H9 (cell line): ENCODE measurements around the gene NPAS3. TPM values are rescaled to one million over a fixed set of nuclear protein-coding genes. Genes with fewer than 3 reads are reported as not detected.

ENCODE experiments used
- DNase-seq: peaks from one replicate; pipeline ENCODE4 v3.0.0-alpha.2; 2017
- H2AFZ ChIP-seq: one replicate; pipeline ENCODE4 v1.6.1; 2013; ENCODE audit warnings: mild to moderate bottlenecking, low read length, control low read depth, moderate library complexity
- H2AK5ac ChIP-seq: 2 replicates; pipeline ENCODE4 v1.6.1; 2013; ENCODE audit warnings: low read length, control low read depth, mixed read lengths; ENCODE audit not compliant: insufficient read length
- H2BK120ac ChIP-seq: one replicate; pipeline ENCODE4 v1.6.1; 2013; ENCODE audit warnings: low read depth, mild to moderate bottlenecking, low read length, control low read depth, inconsistent platforms; ENCODE audit not compliant: poor library complexity, severe bottlenecking
- H2BK12ac ChIP-seq: 2 replicates; pipeline ENCODE4 v1.6.1; 2013; ENCODE audit warnings: low read length, control low read depth, mixed read lengths, low read depth; ENCODE audit not compliant: insufficient read length
- H2BK15ac ChIP-seq: 2 replicates; pipeline ENCODE4 v1.6.1; 2013; ENCODE audit warnings: low read depth, low read length, control low read depth
- H2BK20ac ChIP-seq: one replicate; pipeline ENCODE4 v1.6.1; 2013; ENCODE audit warnings: low read depth, mild to moderate bottlenecking, low read length, control low read depth, inconsistent platforms; ENCODE audit not compliant: poor library complexity, severe bottlenecking
- H2BK5ac ChIP-seq: 2 replicates; pipeline ENCODE4 v1.6.1; 2013; ENCODE audit warnings: low read length, control low read depth, mixed read lengths; ENCODE audit not compliant: insufficient read length
- H3K14ac ChIP-seq: 2 replicates; pipeline ENCODE4 v1.6.1; 2013; ENCODE audit warnings: low read length, control low read depth; ENCODE audit not compliant: insufficient read depth
- H3K18ac ChIP-seq: 2 replicates; pipeline ENCODE4 v1.6.1; 2013; ENCODE audit warnings: low read depth, mild to moderate bottlenecking, mixed read lengths, low read length, control low read depth; ENCODE audit not compliant: insufficient read length
- H3K23ac ChIP-seq: 2 replicates; pipeline ENCODE4 v1.6.1; 2013; ENCODE audit warnings: low read length, control low read depth, mixed read lengths, low read depth; ENCODE audit not compliant: insufficient read length
- H3K23me2 ChIP-seq: 2 replicates; pipeline ENCODE4 v1.6.1; 2013; ENCODE audit warnings: low read depth, mild to moderate bottlenecking, mixed read lengths, low read length, control low read depth; ENCODE audit not compliant: insufficient read length, poor library complexity, severe bottlenecking
- H3K27ac ChIP-seq: 2 replicates; pipeline ENCODE4 v1.5.1; 2013; ENCODE audit warnings: low read length, control low read depth, mixed read lengths, low read depth; ENCODE audit not compliant: insufficient read length
- H3K27me3 ChIP-seq: 2 replicates; pipeline ENCODE4 v1.6.1; 2013; ENCODE audit warnings: low read length, control low read depth, inconsistent platforms; ENCODE audit not compliant: insufficient read depth
- H3K4ac ChIP-seq: 2 replicates; pipeline ENCODE4 v1.6.1; 2013; ENCODE audit warnings: low read depth, mild to moderate bottlenecking, control low read depth, inconsistent platforms, low read length, moderate library complexity
- H3K4me1 ChIP-seq: 2 replicates; pipeline ENCODE4 v1.6.1; 2013; ENCODE audit warnings: low read length, control low read depth, inconsistent platforms; ENCODE audit not compliant: insufficient read depth
- H3K4me2 ChIP-seq: 2 replicates; pipeline ENCODE4 v1.6.1; 2013; ENCODE audit warnings: low read length, control low read depth, mixed read lengths; ENCODE audit not compliant: insufficient read length, insufficient read depth
- H3K56ac ChIP-seq: 2 replicates; pipeline ENCODE4 v1.6.1; 2013; ENCODE audit warnings: low read depth, mild to moderate bottlenecking, mixed read lengths, low read length, control low read depth; ENCODE audit not compliant: insufficient read length
- H3K79me1 ChIP-seq: 2 replicates; pipeline ENCODE4 v1.6.1; 2013; ENCODE audit warnings: low read depth, mild to moderate bottlenecking, moderate library complexity, low read length, control low read depth, inconsistent platforms; ENCODE audit not compliant: insufficient read depth, poor library complexity, severe bottlenecking
- H3K79me2 ChIP-seq: 2 replicates; pipeline ENCODE4 v1.6.1; 2013; ENCODE audit warnings: low read length, control low read depth, inconsistent platforms; ENCODE audit not compliant: insufficient read depth
- H3K9ac ChIP-seq: 2 replicates; pipeline ENCODE4 v1.6.1; 2013; ENCODE audit warnings: low read length, control low read depth, mixed read lengths; ENCODE audit not compliant: insufficient read length; ENCODE audit errors: extremely low read depth
- H3K9me3 ChIP-seq: one replicate; pipeline ENCODE4 v1.6.1; 2013; ENCODE audit warnings: low read depth, low read length, inconsistent platforms; ENCODE audit not compliant: control insufficient read depth
- H3T11ph ChIP-seq: one replicate; pipeline ENCODE4 v1.6.1; 2013; ENCODE audit warnings: mild to moderate bottlenecking, low read length, control low read depth, inconsistent platforms
- H4K20me1 ChIP-seq: one replicate; pipeline ENCODE4 v1.6.1; 2013; ENCODE audit not compliant: control insufficient read depth, insufficient read length, insufficient read depth
- H4K5ac ChIP-seq: 2 replicates; pipeline ENCODE4 v1.6.1; 2013; ENCODE audit warnings: low read depth, mild to moderate bottlenecking, mixed read lengths, low read length, control low read depth; ENCODE audit not compliant: insufficient read length
- H4K8ac ChIP-seq: replicated peaks from 2 replicates; pipeline ENCODE4 v1.6.1; 2013; ENCODE audit warnings: low read length, control low read depth, mixed read lengths, low read depth; ENCODE audit not compliant: insufficient read length
- H4K91ac ChIP-seq: 2 replicates; pipeline ENCODE4 v1.6.1; 2013; ENCODE audit warnings: low read depth, mild to moderate bottlenecking, moderate library complexity, mixed read lengths, low read length, control low read depth; ENCODE audit not compliant: insufficient read length
- H3K27ac Mint-ChIP-seq, 3 experiments: 2 replicates in 2 of 3; 3 replicates in 1 of 3; pipeline ENCODE4 v1.8.0; 2020 to 2021; ENCODE audit warnings: mixed read lengths in 3 of 3, mild to moderate bottlenecking in 1 of 3, moderate library complexity in 1 of 3
- H3K27me3 Mint-ChIP-seq: 2 replicates; pipeline ENCODE4 v1.8.0; 2021; ENCODE audit warnings: low read depth, mild to moderate bottlenecking, moderate library complexity, mixed read lengths
- H3K36me3 Mint-ChIP-seq, 3 experiments: 2 replicates in 2 of 3; 3 replicates in 1 of 3; pipeline ENCODE4 v1.8.0; 2020 to 2021; ENCODE audit warnings: low read depth in 3 of 3, mixed read lengths in 3 of 3; ENCODE audit not compliant: insufficient read depth in 1 of 3
- H3K4me1 Mint-ChIP-seq, 2 experiments: 2 replicates each; pipeline ENCODE4 v1.8.0; 2020; ENCODE audit warnings: mixed read lengths in 2 of 2
- H3K4me3 Mint-ChIP-seq, 2 experiments: 2 replicates in 1 of 2; 3 replicates in 1 of 2; pipeline ENCODE4 v1.8.0; 2020 to 2021; ENCODE audit warnings: mild to moderate bottlenecking in 2 of 2, mixed read lengths in 2 of 2, moderate library complexity in 1 of 2
- H3K9me3 Mint-ChIP-seq, 2 experiments: 2 replicates in 1 of 2; 3 replicates in 1 of 2; pipeline ENCODE4 v1.8.0; 2020; ENCODE audit warnings: mild to moderate bottlenecking in 2 of 2, mixed read lengths in 2 of 2, moderate library complexity in 1 of 2
- whole genome bisulfite sequencing: extraction: QIAGEN DNeasy Blood & Tissue Kit; methylation state at CpG from one replicate; pipeline ENCODE4 v1.1.7; 2013; ENCODE audit warnings: missing lambda C conversion rate, low lambda C conversion rate, mixed read lengths; ENCODE audit not compliant: insufficient read length; ENCODE audit errors: extremely low coverage; 5-methylcytosine and 5-hydroxymethylcytosine counted together
- total RNA-seq: library from RNA; stranded (reverse); gene quantifications from 2 replicates; pipeline ENCODE4 v1.2.1, GENCODE V29; 2021
- TF ChIP-seq, protein P1 (sequence below): fragments of 200-600 bp; sonication (generic); conservative IDR thresholded peaks from 3 replicates; pipeline ENCODE4 v1.8.0; 2021; ENCODE audit warnings: antibody characterized with exemption, mild to moderate bottlenecking

NPAS3 gene
- total RNA-seq, 1 experiment from 2014 or later = 0.17 TPM

DNA sequence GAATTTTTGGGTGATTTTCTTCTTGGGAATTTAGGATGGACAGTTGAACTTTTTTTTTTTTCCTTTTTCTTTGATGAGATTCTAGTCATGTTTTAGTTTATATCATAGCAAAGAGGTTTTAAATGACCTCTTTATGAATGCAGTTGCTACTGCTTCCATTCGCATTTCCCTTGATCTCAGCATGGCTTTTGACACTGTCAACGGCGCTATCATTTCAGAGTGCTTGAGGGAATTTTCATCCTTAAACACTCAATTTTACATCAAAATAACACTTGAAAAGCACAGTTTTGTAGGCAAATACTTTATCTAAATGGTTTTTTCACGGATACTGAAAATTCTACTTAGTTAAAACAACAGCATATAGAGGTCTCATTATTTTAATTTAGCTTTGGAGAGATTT lies 195.5 kb downstream of the NPAS3 start:
- no peaks in the 10 kb centered on the region; the same call in none of the 2 replicates for H3K27me3 ChIP-seq
- no peak overlapping the region for H3K4me2 ChIP-seq
- no peak overlapping the region for H2AK5ac ChIP-seq
- H3K9ac ChIP-seq = no peak overlapping the region
- no peak overlapping the region for H3K14ac ChIP-seq
- H4K5ac ChIP-seq = no peak overlapping the region
- Mint-ChIP-seq H3K4me3 (no peak overlapping the region), H3K4me1 (peaks cover 16% of the 10 kb centered on the region in 2 experiments), H3K9me3 (no peaks in the 10 kb centered on the region), H3K27ac (no peak overlapping the region), H3K27me3 (no peaks in the 10 kb centered on the region; the same call in 1 of the 2 replicates), H3K36me3 (no peaks in the 10 kb centered on the region)
- no peaks in the 10 kb centered on the region; the same call in 1 of the 2 replicates for H3K4me1 ChIP-seq
- H3K79me1 ChIP-seq = no peaks in the 10 kb centered on the region
- no peak overlapping the region for H4K8ac ChIP-seq
- no peaks in the 10 kb centered on the region for H3K79me2 ChIP-seq
- H2BK120ac ChIP-seq = no peak overlapping the region
- H4K20me1 ChIP-seq = no peaks in the 10 kb centered on the region
- H2BK15ac ChIP-seq = no peak overlapping the region
- no peak overlapping the region for H3K4ac ChIP-seq
- no peak overlapping the region for H3T11ph ChIP-seq
- no peak overlapping the region for H2BK20ac ChIP-seq
- no peak overlapping the region for H2AFZ ChIP-seq
- DNase-seq = no peak
- no peak overlapping the region for H3K23ac ChIP-seq
- no peak overlapping the region for H4K91ac ChIP-seq
- WGBS = no CpG with 5 or more reads among the region's 4 CpGs
- no peaks in the 10 kb centered on the region for H3K23me2 ChIP-seq
- H3K18ac ChIP-seq = no peak overlapping the region
- TF ChIP-seq, protein P1, sequence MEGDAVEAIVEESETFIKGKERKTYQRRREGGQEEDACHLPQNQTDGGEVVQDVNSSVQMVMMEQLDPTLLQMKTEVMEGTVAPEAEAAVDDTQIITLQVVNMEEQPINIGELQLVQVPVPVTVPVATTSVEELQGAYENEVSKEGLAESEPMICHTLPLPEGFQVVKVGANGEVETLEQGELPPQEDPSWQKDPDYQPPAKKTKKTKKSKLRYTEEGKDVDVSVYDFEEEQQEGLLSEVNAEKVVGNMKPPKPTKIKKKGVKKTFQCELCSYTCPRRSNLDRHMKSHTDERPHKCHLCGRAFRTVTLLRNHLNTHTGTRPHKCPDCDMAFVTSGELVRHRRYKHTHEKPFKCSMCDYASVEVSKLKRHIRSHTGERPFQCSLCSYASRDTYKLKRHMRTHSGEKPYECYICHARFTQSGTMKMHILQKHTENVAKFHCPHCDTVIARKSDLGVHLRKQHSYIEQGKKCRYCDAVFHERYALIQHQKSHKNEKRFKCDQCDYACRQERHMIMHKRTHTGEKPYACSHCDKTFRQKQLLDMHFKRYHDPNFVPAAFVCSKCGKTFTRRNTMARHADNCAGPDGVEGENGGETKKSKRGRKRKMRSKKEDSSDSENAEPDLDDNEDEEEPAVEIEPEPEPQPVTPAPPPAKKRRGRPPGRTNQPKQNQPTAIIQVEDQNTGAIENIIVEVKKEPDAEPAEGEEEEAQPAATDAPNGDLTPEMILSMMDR = no peak
- H3K27ac ChIP-seq = no peak overlapping the region
- no peak overlapping the region for H2BK5ac ChIP-seq
- H3K9me3 ChIP-seq = no peaks in the 10 kb centered on the region
- no peak overlapping the region for H3K56ac ChIP-seq
- no peak overlapping the region for H2BK12ac ChIP-seq
